ENCODE measurements around the gene VEPH1. TPM values are rescaled to one million over a fixed set of nuclear protein-coding genes. Genes with fewer than 3 reads are reported as not detected.

VEPH1 gene
- total and polyA plus RNA-seq, 9 of the 15 experiments (the other 6 are each of a cell fraction or from before 2014, with no cell fraction given): 4.5 to 15.6 (median 5.8) TPM

DNA sequence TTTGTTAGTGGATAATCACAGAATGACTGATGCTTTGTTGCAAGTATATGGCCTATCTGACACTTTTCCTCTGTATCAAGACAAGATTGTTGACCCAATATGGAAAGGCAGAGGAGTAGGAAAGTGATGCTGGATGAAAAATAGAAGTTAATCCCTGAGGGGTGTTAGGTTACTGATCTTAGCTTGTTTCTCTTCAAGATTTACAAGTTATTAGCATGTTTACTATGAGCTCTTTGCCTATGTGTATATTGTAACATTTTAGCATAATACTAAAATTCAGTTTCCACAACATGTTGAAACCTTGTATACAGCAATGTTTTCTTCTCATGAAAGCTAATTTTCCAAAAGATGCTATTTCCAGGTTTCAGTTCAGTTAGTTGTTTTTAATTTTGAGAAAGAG lies 222.9 kb downstream of the VEPH1 start:
- Histone ChIP-seq H2AFZ (ENCODE audit: low read depth, low read length) (no peak overlapping the region), H4K20me1 (replicated peaks; ENCODE audit: control insufficient read depth, insufficient read depth, low read length) (no peaks in the 10 kb centered on the region), H3K79me2 (ENCODE audit: control insufficient read depth, insufficient read depth, low read length) (no peaks in the 10 kb centered on the region), H3K27ac (ENCODE audit: extremely low read depth, low read depth, low read length) (no peak overlapping the region), H3K9ac (ENCODE audit: insufficient read depth in 1 of 2, low read depth in 2 of 2, low read length in 2 of 2) (no peak overlapping the region), H3K9me3 (replicated peaks; ENCODE audit: control insufficient read depth, insufficient read depth, low read depth, low read length) (no peaks in the 10 kb centered on the region), H3K9me1 (ENCODE audit: control insufficient read depth, insufficient read depth, low read length) (no peaks in the 10 kb centered on the region), H3K36me3 (ENCODE audit: control insufficient read depth, insufficient read depth, low read length) (no peaks in the 10 kb centered on the region), H3K4me2 (ENCODE audit: insufficient read depth, low read length) (no peak overlapping the region), H3K4me1 (replicated peaks in 1 of 2; ENCODE audit: control insufficient read depth in 2 of 2, insufficient read depth in 2 of 2, low read length in 2 of 2) (peaks cover 0 to 4% of the 10 kb centered on the region in 2 experiments; a peak in 2 of 5 replicates), H3K27me3 (ENCODE audit: control insufficient read depth in 2 of 2, insufficient read depth in 2 of 2, low read length in 2 of 2) (no peaks in the 10 kb centered on the region), H3K4me3 (no peak overlapping the region)
- POLR2A ChIA-PET: no interaction called here
- CTCF ChIA-PET (ENCODE audit: low intra/inter-chr PET ratio): no interaction called here
- DNase-seq (ENCODE audit: extremely low read depth in 1 of 4, low spot score in 3 of 4) (no peak), FAIRE-seq (no peak), ATAC-seq (no peak)
- TF ChIP-seq ZFX (CRISPR knock-in tag; IDR thresholded peaks at IDR 0.05) (no peak), BCOR (IDR thresholded peaks at IDR 0.05) (no peak), ZNF699 (CRISPR knock-in tag; IDR thresholded peaks at IDR 0.05; ENCODE audit: insufficient replicate concordance) (no peak)
- no TSS peak for BruUV-seq (replicated peaks)
- intact Hi-C loops (cut with micrococcal nuclease): no loop called here
- in situ Hi-C loops (cut with MboI): no loop called here

GRCh38 chr3:157279237-157279636 lies 224.0 kb downstream of the VEPH1 start:
- BruUV-seq (replicated peaks): no TSS peak
- intact Hi-C loops (cut with micrococcal nuclease): no loop called here
- no peak for TF ChIP-seq ZNF717 (CRISPR knock-in tag; IDR thresholded peaks at IDR 0.05)
- no peak for TF ChIP-seq TBP (optimal IDR thresholded peaks at IDR 0.05; ENCODE audit: low read depth, low read length)
- TF ChIP-seq, protein P1, sequence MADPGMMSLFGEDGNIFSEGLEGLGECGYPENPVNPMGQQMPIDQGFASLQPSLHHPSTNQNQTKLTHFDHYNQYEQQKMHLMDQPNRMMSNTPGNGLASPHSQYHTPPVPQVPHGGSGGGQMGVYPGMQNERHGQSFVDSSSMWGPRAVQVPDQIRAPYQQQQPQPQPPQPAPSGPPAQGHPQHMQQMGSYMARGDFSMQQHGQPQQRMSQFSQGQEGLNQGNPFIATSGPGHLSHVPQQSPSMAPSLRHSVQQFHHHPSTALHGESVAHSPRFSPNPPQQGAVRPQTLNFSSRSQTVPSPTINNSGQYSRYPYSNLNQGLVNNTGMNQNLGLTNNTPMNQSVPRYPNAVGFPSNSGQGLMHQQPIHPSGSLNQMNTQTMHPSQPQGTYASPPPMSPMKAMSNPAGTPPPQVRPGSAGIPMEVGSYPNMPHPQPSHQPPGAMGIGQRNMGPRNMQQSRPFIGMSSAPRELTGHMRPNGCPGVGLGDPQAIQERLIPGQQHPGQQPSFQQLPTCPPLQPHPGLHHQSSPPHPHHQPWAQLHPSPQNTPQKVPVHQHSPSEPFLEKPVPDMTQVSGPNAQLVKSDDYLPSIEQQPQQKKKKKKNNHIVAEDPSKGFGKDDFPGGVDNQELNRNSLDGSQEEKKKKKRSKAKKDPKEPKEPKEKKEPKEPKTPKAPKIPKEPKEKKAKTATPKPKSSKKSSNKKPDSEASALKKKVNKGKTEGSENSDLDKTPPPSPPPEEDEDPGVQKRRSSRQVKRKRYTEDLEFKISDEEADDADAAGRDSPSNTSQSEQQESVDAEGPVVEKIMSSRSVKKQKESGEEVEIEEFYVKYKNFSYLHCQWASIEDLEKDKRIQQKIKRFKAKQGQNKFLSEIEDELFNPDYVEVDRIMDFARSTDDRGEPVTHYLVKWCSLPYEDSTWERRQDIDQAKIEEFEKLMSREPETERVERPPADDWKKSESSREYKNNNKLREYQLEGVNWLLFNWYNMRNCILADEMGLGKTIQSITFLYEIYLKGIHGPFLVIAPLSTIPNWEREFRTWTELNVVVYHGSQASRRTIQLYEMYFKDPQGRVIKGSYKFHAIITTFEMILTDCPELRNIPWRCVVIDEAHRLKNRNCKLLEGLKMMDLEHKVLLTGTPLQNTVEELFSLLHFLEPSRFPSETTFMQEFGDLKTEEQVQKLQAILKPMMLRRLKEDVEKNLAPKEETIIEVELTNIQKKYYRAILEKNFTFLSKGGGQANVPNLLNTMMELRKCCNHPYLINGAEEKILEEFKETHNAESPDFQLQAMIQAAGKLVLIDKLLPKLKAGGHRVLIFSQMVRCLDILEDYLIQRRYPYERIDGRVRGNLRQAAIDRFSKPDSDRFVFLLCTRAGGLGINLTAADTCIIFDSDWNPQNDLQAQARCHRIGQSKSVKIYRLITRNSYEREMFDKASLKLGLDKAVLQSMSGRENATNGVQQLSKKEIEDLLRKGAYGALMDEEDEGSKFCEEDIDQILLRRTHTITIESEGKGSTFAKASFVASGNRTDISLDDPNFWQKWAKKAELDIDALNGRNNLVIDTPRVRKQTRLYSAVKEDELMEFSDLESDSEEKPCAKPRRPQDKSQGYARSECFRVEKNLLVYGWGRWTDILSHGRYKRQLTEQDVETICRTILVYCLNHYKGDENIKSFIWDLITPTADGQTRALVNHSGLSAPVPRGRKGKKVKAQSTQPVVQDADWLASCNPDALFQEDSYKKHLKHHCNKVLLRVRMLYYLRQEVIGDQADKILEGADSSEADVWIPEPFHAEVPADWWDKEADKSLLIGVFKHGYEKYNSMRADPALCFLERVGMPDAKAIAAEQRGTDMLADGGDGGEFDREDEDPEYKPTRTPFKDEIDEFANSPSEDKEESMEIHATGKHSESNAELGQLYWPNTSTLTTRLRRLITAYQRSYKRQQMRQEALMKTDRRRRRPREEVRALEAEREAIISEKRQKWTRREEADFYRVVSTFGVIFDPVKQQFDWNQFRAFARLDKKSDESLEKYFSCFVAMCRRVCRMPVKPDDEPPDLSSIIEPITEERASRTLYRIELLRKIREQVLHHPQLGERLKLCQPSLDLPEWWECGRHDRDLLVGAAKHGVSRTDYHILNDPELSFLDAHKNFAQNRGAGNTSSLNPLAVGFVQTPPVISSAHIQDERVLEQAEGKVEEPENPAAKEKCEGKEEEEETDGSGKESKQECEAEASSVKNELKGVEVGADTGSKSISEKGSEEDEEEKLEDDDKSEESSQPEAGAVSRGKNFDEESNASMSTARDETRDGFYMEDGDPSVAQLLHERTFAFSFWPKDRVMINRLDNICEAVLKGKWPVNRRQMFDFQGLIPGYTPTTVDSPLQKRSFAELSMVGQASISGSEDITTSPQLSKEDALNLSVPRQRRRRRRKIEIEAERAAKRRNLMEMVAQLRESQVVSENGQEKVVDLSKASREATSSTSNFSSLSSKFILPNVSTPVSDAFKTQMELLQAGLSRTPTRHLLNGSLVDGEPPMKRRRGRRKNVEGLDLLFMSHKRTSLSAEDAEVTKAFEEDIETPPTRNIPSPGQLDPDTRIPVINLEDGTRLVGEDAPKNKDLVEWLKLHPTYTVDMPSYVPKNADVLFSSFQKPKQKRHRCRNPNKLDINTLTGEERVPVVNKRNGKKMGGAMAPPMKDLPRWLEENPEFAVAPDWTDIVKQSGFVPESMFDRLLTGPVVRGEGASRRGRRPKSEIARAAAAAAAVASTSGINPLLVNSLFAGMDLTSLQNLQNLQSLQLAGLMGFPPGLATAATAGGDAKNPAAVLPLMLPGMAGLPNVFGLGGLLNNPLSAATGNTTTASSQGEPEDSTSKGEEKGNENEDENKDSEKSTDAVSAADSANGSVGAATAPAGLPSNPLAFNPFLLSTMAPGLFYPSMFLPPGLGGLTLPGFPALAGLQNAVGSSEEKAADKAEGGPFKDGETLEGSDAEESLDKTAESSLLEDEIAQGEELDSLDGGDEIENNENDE (IDR thresholded peaks at IDR 0.05; ENCODE audit: low read depth, low read length): no peak

More at GRCh38 chr3:157279237-157279636, 224.0 kb downstream of the VEPH1 start:
- no peak overlapping the region for H3K4me3 ChIP-seq
- no peak overlapping the region for H3K9ac ChIP-seq (ENCODE audit: insufficient read depth in 1 of 2, low read depth in 2 of 2, low read length in 2 of 2)
- peaks cover 0 to 4% of the 10 kb centered on the region in 2 experiments; a peak in 2 of 5 replicates for H3K4me1 ChIP-seq (replicated peaks in 1 of 2; ENCODE audit: control insufficient read depth in 2 of 2, insufficient read depth in 2 of 2, low read length in 2 of 2)
- H3K27ac ChIP-seq (ENCODE audit: extremely low read depth, low read depth, low read length): no peak overlapping the region
- in situ Hi-C loops (cut with MboI): no loop called here
- H2AFZ ChIP-seq (ENCODE audit: low read depth, low read length): no peak overlapping the region
- no peak overlapping the region for H3K4me2 ChIP-seq (ENCODE audit: insufficient read depth, low read length)
- no peaks in the 10 kb centered on the region for H3K9me3 ChIP-seq (replicated peaks; ENCODE audit: control insufficient read depth, insufficient read depth, low read depth, low read length)
- peak in 2 of 4 experiments; percentile 18 to 26 for DNase-seq (ENCODE audit: extremely low read depth in 1 of 4, low spot score in 3 of 4)
- no peaks in the 10 kb centered on the region for H3K27me3 ChIP-seq (ENCODE audit: control insufficient read depth in 2 of 2, insufficient read depth in 2 of 2, low read length in 2 of 2)
- ChIA-PET POLR2A (interaction anchor here (0.6 kb wide), 1 partner anchor 13 kb away, joined by 3 read pairs; no protein-coding TSS in a partner anchor), CTCF (ENCODE audit: low intra/inter-chr PET ratio) (no interaction called here)
- H3K36me3 ChIP-seq (ENCODE audit: control insufficient read depth, insufficient read depth, low read length): no peaks in the 10 kb centered on the region
- H3K79me2 ChIP-seq (ENCODE audit: control insufficient read depth, insufficient read depth, low read length): no peaks in the 10 kb centered on the region
- ATAC-seq: peak; percentile 73
- H3K9me1 ChIP-seq (ENCODE audit: control insufficient read depth, insufficient read depth, low read length): no peaks in the 10 kb centered on the region
- WGBS (ENCODE audit: insufficient coverage, low coverage, missing lambda C conversion rate): 11% methylated on average over 1 of the region's 1 CpG
- no peak for FAIRE-seq
- no peaks in the 10 kb centered on the region for H4K20me1 ChIP-seq (replicated peaks; ENCODE audit: control insufficient read depth, insufficient read depth, low read length)
